PC-3 (cell line): ENCODE measurements around the gene BID. TPM values are rescaled to one million over a fixed set of nuclear protein-coding genes. Genes with fewer than 3 reads are reported as not detected.

Source experiments
- ATAC-seq: fragments of 200-7000 bp; cut with Tn5 transposase; 2 replicates; pipeline ENCODE4 v1.9.1; 2020; ENCODE audit warnings: mild to moderate bottlenecking, moderate library complexity
- BruUV-seq: library from RNA; stranded (reverse); fragments of 400-500 nt; replicated peaks from 2 replicates; lab custom pipeline; 2021; lab: Mats Ljungman, UMichigan
- CTCF ChIA-PET: fragments of 300-600 bp; sonication (Branson Sonifier 250); formaldehyde crosslinking; loops from one replicate; lab custom pipeline; 2022; ENCODE audit warnings: antibody characterized with exemption; lab: Charles Lee
- POLR2A ChIA-PET: fragments of 300-600 bp; sonication (Branson Sonifier 250); formaldehyde crosslinking; loops from one replicate; lab custom pipeline; 2022; ENCODE audit warnings: antibody characterized with exemption; ENCODE audit not compliant: unreplicated experiment; lab: Charles Lee
- DNase-seq: peaks from one replicate; pipeline ENCODE4 v3.0.0-alpha.2; 2015
- H2AFZ ChIP-seq: fragments of 300-600 bp; sonication (generic); 2 replicates; pipeline ENCODE4 v1.6.0; 2016; ENCODE audit warnings: antibody characterized with exemption, low read length
- H3F3A ChIP-seq: fragments of 300-600 bp; sonication (generic); one replicate; pipeline ENCODE4 v1.6.0; 2017; ENCODE audit warnings: antibody characterized with exemption, low read length, control low read depth, mild to moderate bottlenecking; ENCODE audit not compliant: unreplicated experiment
- H3K27ac ChIP-seq: fragments of 300-600 bp; sonication (generic); 2 replicates; pipeline ENCODE4 v1.5.1; 2016; ENCODE audit warnings: mild to moderate bottlenecking, low read length
- H3K27me3 ChIP-seq: fragments of 300-600 bp; sonication (generic); 2 replicates; pipeline ENCODE4 v1.6.1; 2016; ENCODE audit warnings: low read length, mixed read lengths
- H3K36me3 ChIP-seq: fragments of 300-600 bp; sonication (generic); 2 replicates; pipeline ENCODE4 v1.6.1; 2016; ENCODE audit warnings: low read depth, mixed run types, low read length, mixed read lengths
- H3K4me1 ChIP-seq: fragments of 300-600 bp; sonication (generic); 2 replicates; pipeline ENCODE4 v1.5.1; 2016; ENCODE audit warnings: low read length; ENCODE audit not compliant: insufficient read depth
- H3K4me2 ChIP-seq: fragments of 300-600 bp; sonication (generic); 2 replicates; pipeline ENCODE4 v1.6.0; 2016; ENCODE audit warnings: low read length
- H3K4me3 ChIP-seq: fragments of 300-600 bp; sonication (generic); 2 replicates; pipeline ENCODE4 v1.5.1; 2016; ENCODE audit warnings: mild to moderate bottlenecking, low read length, mixed read lengths
- H3K79me2 ChIP-seq: fragments of 300-600 bp; sonication (generic); 2 replicates; pipeline ENCODE4 v1.6.1; 2017; ENCODE audit warnings: low read length, mixed read lengths
- H3K9ac ChIP-seq: fragments of 300-600 bp; sonication (generic); 2 replicates; pipeline ENCODE4 v1.6.0; 2016; ENCODE audit warnings: mild to moderate bottlenecking, low read length
- H3K9me2 ChIP-seq: fragments of 300-600 bp; sonication (generic); replicated peaks from 2 replicates; pipeline ENCODE4 v1.6.1; 2016; ENCODE audit warnings: mixed run types, low read length, mixed read lengths
- H3K9me3 ChIP-seq: fragments of 300-600 bp; sonication (generic); 2 replicates; pipeline ENCODE4 v1.6.1; 2016; ENCODE audit warnings: low read length, mixed read lengths
- H4K20me1 ChIP-seq: fragments of 300-600 bp; sonication (generic); 2 replicates; pipeline ENCODE4 v1.6.1; 2016; ENCODE audit warnings: low read length, mixed read lengths
- EZH2 ChIP-seq: fragments of 300-600 bp; sonication (generic); IDR thresholded peaks from one replicate; pipeline ENCODE4 v1.6.1; 2017; ENCODE audit warnings: antibody characterized with exemption, mild to moderate bottlenecking, low read length; ENCODE audit not compliant: unreplicated experiment
- EZH2phosphoT487 ChIP-seq: fragments of 300-600 bp; sonication (generic); IDR thresholded peaks from 2 replicates; pipeline ENCODE4 v1.6.1; 2018; ENCODE audit warnings: mild to moderate bottlenecking, antibody characterized with exemption, low read length, borderline replicate concordance
- intact Hi-C: fragments of 100-400 bp; cut with micrococcal nuclease; formaldehyde crosslinking; loops from 2 replicates; pipeline ENCODE4 v1.9.0; 2023
- total RNA-seq: library from RNA; depleted of rRNA; stranded (reverse); fragments of >200 nt; gene quantifications from 2 replicates; pipeline ENCODE4 v1.2.3, GENCODE V29; 2014
- TF ChIP-seq, protein P1 (sequence below): fragments of 300-600 bp; sonication (generic); conservative IDR thresholded peaks from 2 replicates; pipeline ENCODE4 v1.5.1; 2017; ENCODE audit warnings: antibody characterized with exemption, low read depth, mild to moderate bottlenecking, low read length

Gene BID
- total RNA-seq, 1 experiment from 2014 or later: 123 TPM

DNA sequence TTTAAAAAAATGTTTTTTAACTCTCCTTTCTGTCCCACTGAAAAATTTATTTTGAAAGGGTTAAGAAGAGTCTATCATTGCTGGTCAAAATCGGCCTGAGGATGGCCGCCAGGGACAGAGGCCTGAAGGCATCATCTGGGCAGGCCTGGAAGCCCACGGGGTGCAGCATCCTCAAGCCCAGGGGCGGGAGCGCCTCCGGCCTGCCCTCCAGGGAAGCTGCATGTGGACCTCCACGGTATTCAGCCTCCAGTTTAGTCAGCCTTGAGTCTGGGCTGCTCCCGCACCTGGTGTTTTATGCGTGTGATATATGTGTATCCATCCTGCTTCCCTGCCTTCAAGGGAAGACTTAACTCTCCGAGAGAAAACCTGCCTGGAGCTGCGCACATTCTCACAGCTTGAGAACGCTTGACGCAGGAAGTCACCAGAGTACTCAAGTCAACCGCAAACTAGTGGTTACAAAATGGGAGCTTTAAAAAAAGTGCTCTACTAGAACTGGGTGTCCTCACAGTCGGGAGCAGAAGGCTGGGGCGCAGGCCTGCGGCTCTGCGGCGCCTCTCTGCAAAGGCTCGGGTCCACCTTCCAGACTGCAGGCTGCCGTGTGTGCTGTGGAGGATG is 13.6 kb upstream of the BID start:
- intact Hi-C loops: no loop called here
- ATAC-seq: no peak
- H3K4me2 ChIP-seq: no peak overlapping the region
- no peak overlapping the region for H2AFZ ChIP-seq
- no peaks in the 10 kb centered on the region for H3K36me3 ChIP-seq
- H3K9me2 ChIP-seq: no peaks in the 10 kb centered on the region
- H4K20me1 ChIP-seq: no peaks in the 10 kb centered on the region
- no peaks in the 10 kb centered on the region for H3F3A ChIP-seq
- no peaks in the 10 kb centered on the region for H3K9me3 ChIP-seq
- H3K79me2 ChIP-seq: no peaks in the 10 kb centered on the region
- TF ChIP-seq, protein P1, sequence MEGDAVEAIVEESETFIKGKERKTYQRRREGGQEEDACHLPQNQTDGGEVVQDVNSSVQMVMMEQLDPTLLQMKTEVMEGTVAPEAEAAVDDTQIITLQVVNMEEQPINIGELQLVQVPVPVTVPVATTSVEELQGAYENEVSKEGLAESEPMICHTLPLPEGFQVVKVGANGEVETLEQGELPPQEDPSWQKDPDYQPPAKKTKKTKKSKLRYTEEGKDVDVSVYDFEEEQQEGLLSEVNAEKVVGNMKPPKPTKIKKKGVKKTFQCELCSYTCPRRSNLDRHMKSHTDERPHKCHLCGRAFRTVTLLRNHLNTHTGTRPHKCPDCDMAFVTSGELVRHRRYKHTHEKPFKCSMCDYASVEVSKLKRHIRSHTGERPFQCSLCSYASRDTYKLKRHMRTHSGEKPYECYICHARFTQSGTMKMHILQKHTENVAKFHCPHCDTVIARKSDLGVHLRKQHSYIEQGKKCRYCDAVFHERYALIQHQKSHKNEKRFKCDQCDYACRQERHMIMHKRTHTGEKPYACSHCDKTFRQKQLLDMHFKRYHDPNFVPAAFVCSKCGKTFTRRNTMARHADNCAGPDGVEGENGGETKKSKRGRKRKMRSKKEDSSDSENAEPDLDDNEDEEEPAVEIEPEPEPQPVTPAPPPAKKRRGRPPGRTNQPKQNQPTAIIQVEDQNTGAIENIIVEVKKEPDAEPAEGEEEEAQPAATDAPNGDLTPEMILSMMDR: no peak
- no peak for TF ChIP-seq EZH2phosphoT487
- no peaks in the 10 kb centered on the region for H3K4me1 ChIP-seq
- H3K4me3 ChIP-seq: no peak overlapping the region
- ChIA-PET CTCF (no interaction called here), POLR2A (no interaction called here)
- BruUV-seq: no TSS peak
- H3K27me3 ChIP-seq: no peaks in the 10 kb centered on the region
- DNase-seq: no peak
- no peak overlapping the region for H3K9ac ChIP-seq
- no peak overlapping the region for H3K27ac ChIP-seq

DNA sequence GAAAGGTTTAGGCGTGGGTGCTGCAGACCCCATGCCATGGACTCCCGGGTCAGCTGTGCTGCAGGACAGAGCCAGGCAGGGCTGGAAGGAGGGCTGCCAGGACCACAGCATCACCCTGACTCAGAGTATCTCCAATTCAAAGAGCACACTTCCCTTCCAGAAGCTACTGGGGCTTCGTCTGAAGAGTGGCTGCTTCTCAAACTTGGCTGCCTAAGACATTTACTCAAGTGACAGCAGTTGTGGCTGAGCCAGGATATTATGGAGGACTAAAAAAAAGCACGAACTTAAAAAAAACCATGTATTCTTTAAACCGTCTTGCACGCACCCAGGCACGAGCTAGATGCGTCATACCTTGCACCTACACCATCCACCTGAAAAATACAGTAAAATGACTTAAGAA is 13.0 kb upstream of the BID start:
- H3K4me3 ChIP-seq: no peak overlapping the region
- ChIA-PET CTCF (interaction anchor here (1.0 kb wide), 1 partner anchor 228 kb away, joined by 3 read pairs; no protein-coding TSS in a partner anchor), POLR2A (no interaction called here)
- no peak overlapping the region for H3K4me2 ChIP-seq
- H4K20me1 ChIP-seq: no peaks in the 10 kb centered on the region
- no peak overlapping the region for H3K27ac ChIP-seq
- no peaks in the 10 kb centered on the region for H3K4me1 ChIP-seq
- H3K79me2 ChIP-seq: no peaks in the 10 kb centered on the region
- H3K9ac ChIP-seq: no peak overlapping the region
- H3K9me3 ChIP-seq: no peaks in the 10 kb centered on the region
- BruUV-seq: no TSS peak
- TF ChIP-seq EZH2phosphoT487: no peak
- DNase-seq: no peak
- no peaks in the 10 kb centered on the region for H3F3A ChIP-seq
- H3K9me2 ChIP-seq: no peaks in the 10 kb centered on the region
- no peak for ATAC-seq
- H2AFZ ChIP-seq: no peak overlapping the region
- intact Hi-C loops: no loop called here
- no peaks in the 10 kb centered on the region for H3K36me3 ChIP-seq
- no peaks in the 10 kb centered on the region for H3K27me3 ChIP-seq

DNA sequence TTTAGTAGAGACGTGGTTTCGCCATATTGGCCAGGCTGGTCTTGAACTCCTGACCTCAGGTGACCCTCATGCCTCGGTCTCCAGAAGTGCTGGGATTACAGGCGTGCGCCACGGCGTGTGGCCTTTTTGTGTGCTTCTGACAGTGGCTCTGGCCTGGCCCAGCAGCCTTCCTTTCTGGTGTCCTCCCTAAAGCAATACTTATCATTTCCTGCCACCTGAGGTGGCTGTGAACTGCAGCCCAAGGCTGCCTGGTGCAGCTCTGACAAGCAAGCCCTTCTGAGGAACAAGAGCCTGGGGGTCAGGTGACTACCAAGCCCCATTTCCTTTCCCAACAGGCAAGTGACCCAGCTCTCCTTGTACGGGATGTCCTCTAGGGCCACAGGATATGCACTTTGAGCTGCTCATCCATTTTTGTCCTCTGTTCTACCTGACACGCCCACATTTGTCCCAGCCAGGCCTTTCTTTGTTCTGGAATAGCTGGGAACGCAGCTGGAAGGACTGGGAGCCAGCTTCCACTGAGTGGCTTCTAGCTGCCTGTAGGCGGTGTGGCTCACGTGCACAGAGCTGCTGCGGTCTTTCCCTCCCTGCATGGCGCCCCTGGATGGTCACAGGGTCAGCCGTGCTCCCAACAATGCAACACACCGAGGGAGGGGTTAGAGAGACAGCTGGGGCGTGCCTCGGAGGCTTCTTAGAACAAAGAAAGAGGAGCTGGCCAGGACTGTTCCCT is 12.3 kb upstream of the BID start:
- no peak overlapping the region for H2AFZ ChIP-seq
- H3K9me3 ChIP-seq: no peaks in the 10 kb centered on the region
- DNase-seq (no peak), ATAC-seq (no peak)
- no peak overlapping the region for H3K27ac ChIP-seq
- H3K4me2 ChIP-seq: no peak overlapping the region
- H3K4me3 ChIP-seq: no peak overlapping the region
- CTCF ChIA-PET: interaction anchor here (1.0 kb wide), 1 partner anchor 228 kb away, joined by 3 read pairs; no protein-coding TSS in a partner anchor
- no peaks in the 10 kb centered on the region for H4K20me1 ChIP-seq
- BruUV-seq: no TSS peak
- H3K27me3 ChIP-seq: no peaks in the 10 kb centered on the region
- peaks cover 6% of the 10 kb centered on the region for H3K4me1 ChIP-seq
- no peaks in the 10 kb centered on the region for H3K36me3 ChIP-seq
- H3K9ac ChIP-seq: no peak overlapping the region
- intact Hi-C loops: no loop called here
- no peaks in the 10 kb centered on the region for H3K9me2 ChIP-seq
- H3K79me2 ChIP-seq: no peaks in the 10 kb centered on the region
- POLR2A ChIA-PET: no interaction called here
- TF ChIP-seq EZH2phosphoT487 (no peak), EZH2 (no peak)
- TF ChIP-seq, protein P1: no peak
- no peaks in the 10 kb centered on the region for H3F3A ChIP-seq
